T1000 (cell line): ENCODE measurements around the gene IQCC.

Experiments
- DNase-seq: peaks from one replicate; lab custom pipeline; 2025; ENCODE audit warnings: mixed read lengths; lab: John Stamatoyannopoulos, UW

IQCC gene

DNA sequence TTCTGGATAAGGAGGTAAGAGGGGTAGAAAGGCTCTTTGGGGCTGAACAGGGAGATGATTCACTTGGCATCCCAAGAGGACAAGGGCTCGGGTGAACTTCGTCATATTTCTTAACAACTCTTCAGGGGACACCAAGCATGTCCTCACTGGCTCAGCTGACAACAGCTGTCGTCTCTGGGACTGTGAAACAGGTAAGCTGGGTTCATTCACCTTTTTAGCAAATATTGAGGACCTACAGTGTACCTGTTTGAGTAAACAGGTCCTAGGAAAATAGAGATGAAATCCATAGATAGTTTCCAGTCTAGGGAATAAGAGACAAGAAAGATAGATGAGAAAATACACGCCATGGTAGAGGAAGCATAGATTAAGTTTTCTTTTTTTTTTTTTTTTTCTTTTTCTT lies 18.8 kb downstream of the IQCC start:
- no peak for DNase-seq

- DNase-seq: no peak
These were observed 23.3 kb downstream of the IQCC start for GRCh38 chr1:32228771-32229170.

- no peak for DNase-seq
These were observed 26.5 kb downstream of the IQCC start for GRCh38 chr1:32231843-32232432.

GRCh38 chr1:32232558-32233304 lies 27.3 kb downstream of the IQCC start:
- DNase-seq: no peak

DNA sequence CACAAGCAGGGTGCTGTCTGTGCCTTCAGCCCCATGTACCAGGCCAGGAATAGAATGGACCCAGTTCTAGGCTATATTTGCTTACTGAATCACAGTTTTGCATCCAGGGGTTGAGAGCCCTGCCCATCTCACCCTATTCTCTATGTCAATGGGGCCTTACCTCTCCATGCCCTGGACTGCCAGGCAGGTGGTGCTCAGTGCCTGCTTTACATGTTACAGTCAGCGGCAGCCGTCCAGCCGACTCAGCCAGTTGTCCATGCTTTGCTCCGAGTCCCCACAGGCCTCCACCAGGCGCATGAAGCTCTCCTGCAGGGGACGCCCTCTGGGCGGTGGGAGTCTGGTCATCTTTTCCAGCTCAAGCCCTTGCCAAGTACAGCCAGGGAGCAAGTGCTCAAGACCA lies 29.3 kb downstream of the IQCC start:
- no peak for DNase-seq

DNA sequence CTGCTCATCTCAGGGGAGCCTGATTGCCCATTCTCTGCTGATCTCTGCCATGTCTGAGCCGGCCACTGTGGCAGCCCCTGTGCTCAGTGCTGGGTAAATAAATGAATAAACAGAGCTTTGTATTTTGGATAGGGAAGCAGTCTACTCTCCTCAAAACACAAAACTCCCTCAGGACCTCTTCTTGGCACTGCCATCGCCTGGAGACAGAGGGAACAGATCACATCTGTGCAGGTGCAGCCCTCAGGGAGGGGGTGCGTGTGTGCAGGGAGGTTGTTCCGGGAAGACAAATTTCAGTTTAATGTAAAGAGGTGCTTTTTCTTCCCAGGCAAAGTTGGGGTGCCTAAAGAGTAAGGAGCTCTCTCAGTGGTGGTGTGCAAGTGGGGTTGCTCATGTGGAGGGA lies 33.9 kb downstream of the IQCC start:
- no peak for DNase-seq

- DNase-seq: no peak
These were observed 34.3 kb downstream of the IQCC start for GRCh38 chr1:32239790-32240139.

- DNase-seq: no peak
These were observed 34.9 kb downstream of the IQCC start for GRCh38 chr1:32240140-32240951.

GRCh38 chr1:32241001-32241763 lies 35.7 kb downstream of the IQCC start:
- DNase-seq: no peak

DNA sequence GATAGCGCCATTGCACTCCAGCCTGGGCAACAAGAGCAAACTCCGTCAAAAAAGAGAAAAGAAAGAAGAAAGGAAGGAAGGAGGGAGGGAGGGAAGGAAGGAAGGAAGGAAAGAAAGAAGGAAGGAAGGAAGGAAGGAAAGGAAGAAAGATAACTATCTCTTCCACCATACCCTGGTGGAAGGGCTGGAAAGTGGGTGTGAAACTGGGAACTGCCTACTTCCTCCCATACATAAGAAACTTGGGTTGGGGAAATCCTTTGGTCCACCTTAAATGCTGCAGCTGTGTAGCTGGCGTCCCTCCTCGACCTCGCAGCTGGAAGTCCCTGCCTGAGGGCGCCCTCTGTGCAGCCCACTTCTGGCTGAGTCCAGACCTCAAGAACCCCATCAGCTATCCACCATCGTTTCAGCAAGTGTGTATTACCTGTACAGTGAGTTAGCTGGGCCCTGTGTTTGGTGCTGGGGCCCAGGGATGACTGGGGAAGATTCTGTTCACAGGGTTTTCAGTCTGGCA lies 36.9 kb downstream of the IQCC start:
- no peak for DNase-seq

DNA sequence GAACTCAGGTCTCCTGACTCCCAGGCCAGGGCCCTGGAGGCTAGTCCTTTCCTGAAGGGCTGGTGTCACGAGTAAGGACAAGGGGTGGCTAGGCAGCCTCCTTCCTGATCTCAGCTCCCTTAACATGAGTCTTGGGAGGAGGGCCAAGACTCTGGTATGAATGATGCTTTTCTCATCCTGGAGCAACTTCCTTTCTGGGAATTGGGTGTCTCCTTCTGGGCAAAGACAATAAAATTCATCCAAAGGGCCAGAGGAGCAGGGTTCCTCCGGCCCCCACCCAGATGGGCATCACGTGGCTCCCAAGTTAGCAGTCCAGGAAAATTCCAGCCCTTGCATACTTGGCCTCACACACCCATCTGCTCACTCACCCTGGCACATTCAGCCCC lies 41.4 kb downstream of the IQCC start, which contains the start of gene FAM167B:
Gene FAM167B (plus strand): TSS at position 335 of the 386 bp plus-strand sequence. CDS start 200 bp downstream, outside the sequence.
- no peak for DNase-seq

GRCh38 chr1:32247452-32247851 lies 42.0 kb downstream of the IQCC start:
- DNase-seq: no peak

DNA sequence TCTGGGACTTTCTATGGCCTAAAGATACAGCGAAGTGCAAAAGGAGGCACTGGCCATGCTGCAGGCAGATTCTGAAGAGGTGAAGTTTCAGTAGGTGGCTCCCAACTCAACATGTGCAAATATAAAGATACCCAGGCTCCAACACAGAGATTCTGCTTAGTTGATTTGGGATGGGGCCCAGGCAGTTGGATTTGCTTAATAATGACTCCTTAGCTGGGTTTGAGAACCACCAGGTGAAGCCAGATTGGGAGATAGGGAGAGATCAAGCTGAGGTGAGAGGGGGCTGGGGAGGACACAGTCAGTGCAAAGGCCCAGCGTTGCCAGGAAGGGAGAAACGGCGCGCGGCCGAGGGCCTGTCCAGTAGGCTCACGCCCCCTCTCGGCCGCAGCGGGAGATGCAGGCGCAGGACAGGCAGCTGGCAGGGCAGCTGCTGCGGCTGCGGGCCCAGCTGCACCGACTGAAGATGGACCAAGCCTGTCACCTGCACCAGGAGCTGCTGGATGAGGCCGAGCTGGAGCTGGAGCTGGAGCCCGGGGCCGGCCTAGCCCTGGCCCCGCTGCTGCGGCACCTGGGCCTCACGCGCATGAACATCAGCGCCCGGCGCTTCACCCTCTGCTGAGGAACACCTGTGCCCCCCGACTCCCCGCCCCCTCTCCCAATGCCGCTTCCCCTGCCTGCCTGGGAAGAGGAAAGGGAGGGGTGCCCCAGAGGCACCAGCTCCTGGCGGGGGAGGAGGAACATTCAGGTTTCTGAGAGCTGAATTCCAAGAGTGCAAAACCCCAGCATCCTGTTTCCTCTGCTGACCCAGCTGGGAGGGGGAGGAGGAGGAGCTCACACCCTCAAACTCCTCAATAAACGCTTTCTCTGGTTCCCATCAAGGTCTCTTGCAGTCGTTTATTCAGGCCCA lies 42.8 kb downstream of the IQCC start:
- DNase-seq: no peak

DNA sequence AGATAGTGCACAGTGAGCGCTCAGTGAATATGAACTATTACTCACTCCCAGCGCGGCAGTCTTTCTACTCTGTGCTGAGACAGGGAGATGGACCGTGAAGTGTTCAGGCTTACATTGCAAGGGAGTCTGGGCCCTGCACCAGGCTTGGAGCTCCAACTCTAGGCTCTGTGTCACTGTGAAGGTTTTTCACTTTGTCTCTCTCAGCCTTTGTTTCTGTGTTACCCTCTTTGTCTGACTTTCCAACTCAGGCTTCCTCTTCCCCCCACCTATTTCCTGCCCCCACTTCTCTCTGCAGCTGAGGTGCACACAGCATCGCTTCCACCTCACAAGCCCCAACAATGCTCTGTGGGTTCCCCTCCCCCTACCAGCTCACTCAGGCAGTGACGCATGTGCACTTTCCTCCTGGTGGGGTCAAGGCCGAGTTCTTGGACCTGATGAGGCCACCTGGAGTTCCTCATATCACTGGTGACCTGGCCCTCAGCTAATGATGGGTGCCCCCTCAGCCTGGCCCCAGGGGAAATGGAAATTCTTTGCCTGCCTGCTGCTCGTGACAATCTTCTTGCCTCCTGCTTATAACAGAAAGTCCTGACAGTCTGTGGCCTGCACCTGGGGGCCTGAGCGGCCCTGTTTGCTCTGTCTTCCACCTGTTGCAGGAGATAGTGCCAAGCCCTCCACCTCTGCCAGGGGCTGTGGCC lies 44.5 kb downstream of the IQCC start:
- no peak for DNase-seq

DNA sequence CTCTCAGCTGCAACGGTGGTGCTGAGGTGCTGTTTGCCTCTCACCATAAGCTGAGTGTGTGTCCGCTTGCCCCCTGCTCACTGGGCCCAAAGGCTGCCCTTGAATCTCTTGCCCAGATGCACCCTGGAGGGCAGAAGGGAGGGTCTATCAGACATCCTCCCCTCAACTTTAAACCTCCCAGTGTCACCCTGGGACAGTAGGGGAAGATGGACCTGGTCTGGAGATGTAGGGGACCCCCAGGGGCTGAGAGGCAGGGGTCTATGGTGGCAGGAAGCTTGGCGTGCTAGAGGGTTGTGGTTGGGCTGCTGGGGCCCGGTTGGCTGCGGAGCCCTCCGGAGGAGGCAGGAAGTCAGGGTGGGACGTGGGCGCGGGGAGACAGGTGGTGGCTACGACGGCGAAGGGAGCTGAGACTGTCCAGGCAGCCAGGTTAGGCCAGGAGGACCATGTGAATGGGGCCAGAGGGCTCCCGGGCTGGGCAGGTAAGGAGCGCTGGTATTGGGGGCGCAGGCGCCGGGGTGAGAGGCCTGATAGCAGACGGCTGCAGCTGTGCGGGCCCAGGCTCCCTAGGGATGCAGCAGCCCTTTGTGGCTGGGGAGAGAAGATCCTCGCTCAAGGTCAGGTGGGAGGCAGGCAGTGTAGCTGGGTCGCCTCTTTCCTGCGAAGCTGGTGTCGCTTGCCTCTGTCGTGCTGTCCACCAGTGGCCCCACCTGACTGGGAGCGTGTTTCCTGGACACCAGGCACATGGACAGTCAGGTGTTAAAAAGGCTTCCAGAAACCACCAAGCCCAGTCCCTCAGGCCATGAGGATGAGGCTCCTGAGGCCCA lies 45.6 kb downstream of the IQCC start, which contains the start of gene LCK:
Gene LCK (plus strand): TSS at position 373 of the 824 bp plus-strand sequence. CDS start 23,065 bp downstream, outside the sequence.
- no peak for DNase-seq

DNA sequence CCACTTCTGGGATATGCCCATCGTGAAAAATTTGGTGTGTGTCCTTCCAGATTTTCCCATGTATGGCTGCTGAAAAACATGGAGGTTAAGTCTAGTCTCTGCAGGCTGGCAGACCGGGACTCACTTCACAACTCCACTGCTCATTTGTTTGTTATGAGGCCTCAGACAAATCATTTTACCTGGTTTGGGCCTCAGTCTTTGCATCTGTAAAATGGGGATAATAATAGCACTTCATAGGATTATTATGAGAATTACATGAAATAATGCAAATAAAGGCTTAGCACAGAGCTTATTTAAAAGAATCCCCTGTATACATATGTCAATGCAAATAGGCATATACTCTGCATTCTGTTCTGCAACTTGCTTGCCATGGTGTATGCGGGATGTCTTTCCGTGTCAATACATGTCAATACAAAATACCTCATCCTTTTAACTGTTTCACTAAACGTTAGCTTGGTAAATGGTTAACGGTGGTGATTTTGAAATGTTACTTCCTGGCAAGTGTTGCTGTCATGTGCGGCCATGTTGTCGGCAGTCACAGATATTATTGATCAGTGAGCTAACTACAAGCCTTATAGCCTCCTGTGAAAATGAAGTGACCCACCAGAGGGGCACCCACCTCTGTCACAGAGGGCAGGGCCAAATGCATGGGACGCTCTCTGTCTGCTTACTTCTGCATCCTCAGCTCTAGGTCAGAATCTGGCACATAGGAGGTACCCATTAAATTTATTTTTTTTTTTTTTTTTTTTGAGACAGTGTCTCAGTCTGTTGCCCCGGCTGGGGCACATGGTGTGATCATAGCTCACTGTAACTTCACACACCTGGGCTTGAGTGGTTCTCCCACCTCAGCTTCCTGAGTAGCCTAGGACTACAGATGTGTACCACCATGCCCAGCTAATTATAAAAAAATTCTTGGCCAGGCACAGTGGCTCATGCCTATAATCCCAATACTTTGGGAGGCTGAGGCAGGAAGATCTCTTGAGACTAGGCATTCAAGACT lies 49.9 kb downstream of the IQCC start:
- DNase-seq: no peak

DNA sequence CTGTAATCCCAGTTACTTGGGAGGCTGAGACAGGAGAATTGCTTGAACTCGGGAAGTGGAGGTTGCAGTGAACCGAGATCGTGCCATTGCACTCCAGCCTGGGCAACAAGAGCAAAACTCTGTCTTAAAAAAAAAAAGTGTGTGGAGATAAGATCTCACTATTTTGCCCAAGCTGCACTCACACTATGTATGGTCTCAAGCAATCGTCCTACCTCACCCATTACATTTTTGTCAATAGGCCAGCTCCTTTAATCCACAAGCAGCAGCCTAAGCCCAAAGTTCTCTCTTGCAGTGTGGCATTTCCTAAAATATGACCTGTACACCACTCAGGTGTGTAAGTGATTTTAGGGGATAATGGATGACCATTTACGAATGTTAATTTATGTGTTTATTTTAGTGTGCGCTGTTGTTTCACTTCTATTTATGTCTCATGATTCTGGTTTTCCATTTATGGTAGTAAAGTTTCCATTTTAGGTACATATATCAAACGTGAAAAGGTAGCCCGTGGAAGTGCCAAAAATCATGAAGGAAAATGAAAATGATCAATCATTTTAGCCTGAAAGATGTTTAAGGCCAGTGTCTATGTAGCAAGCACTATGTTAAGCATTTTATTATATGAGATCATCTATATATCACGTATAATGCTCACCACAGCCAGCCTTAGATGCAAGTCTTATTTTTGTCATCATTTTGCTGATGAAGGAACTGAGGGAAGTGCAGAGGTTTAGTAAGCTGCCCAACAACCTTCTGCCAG lies 51.2 kb downstream of the IQCC start:
- no peak for DNase-seq

- no peak for DNase-seq
These were observed 51.7 kb downstream of the IQCC start for GRCh38 chr1:32257227-32257508.
